Sigmoid colon (tissue), 7 donors: ENCODE results near the gene LRP1B. TPM values are rescaled to one million over a fixed set of nuclear protein-coding genes. Genes with fewer than 3 reads are reported as not detected.

Source experiments
- DNase-seq: peaks from one replicate; pipeline ENCODE4 v3.0.0-alpha.2; 2019
- H3K27ac ChIP-seq, 4 donors: fragments of 200-600 bp; sonication (generic); one replicate each; pipeline ENCODE4 v1.5.1; 2016 to 2019; ENCODE audit warnings: mild to moderate bottlenecking in 1 of 4
- H3K27me3 ChIP-seq, 3 donors: fragments of 200-600 bp; sonication (generic); one replicate each; pipeline ENCODE4 v1.5.1; 2019; ENCODE audit warnings: mild to moderate bottlenecking in 1 of 3
- H3K36me3 ChIP-seq, 4 donors: fragments of 200-600 bp; sonication (generic); one replicate each; pipeline ENCODE4 v1.5.1; 2016 to 2019
- H3K4me1 ChIP-seq, 4 donors: fragments of 200-600 bp; sonication (generic); one replicate each; pipeline ENCODE4 v1.5.1; 2017 to 2019
- H3K4me3 ChIP-seq, 4 donors: fragments of 200-600 bp; sonication (generic); one replicate each; pipeline ENCODE4 v1.5.1; 2017 to 2019; ENCODE audit warnings: mild to moderate bottlenecking in 2 of 4, moderate library complexity in 1 of 4
- H3K9me3 ChIP-seq, 4 donors: fragments of 200-600 bp in 3 of 4; sonication (generic) in 3 of 4; one replicate each; pipeline versions ENCODE4 v1.5.1 to v1.6.1; 2013 to 2019
- EP300 ChIP-seq, 4 donors: sonication (generic); formaldehyde crosslinking; IDR thresholded peaks; one replicate each; pipeline ENCODE4 v1.6.1; 2017; ENCODE audit warnings: antibody characterized with exemption in 4 of 4
- POLR2A ChIP-seq, 2 donors: fragments of 450-650 bp; IDR thresholded peaks; one replicate each; pipeline ENCODE4 v1.6.1; 2016; ENCODE audit warnings: antibody characterized with exemption in 2 of 2, mild to moderate bottlenecking in 2 of 2, moderate library complexity in 2 of 2
- POLR2AphosphoS5 ChIP-seq, 4 donors: sonication (generic); formaldehyde crosslinking; IDR thresholded peaks; one replicate each; pipeline ENCODE4 v1.6.1; 2017; ENCODE audit warnings: antibody characterized with exemption in 4 of 4
- WGBS, 2 donors: extraction: QIAGEN DNeasy Blood & Tissue Kit; methylation state at CpG; one replicate each; pipeline ENCODE4 v1.1.7; 2013; 5-methylcytosine and 5-hydroxymethylcytosine counted together
- intact Hi-C: fragments of 100-400 bp; cut with DNase I; formaldehyde crosslinking; loops from one replicate; pipeline ENCODE4 v1.15.1; 2023
- polyA plus RNA-seq, 3 donors: library from polyadenylated mRNA; stranded (reverse); fragments of 200-250 nt; gene quantifications; one replicate each; pipeline ENCODE4 v1.2.3, GENCODE V29; 2013
- total RNA-seq, 4 donors: library from RNA; depleted of rRNA; stranded (reverse); fragments of >200 nt; gene quantifications; one replicate each; pipeline ENCODE4 v1.1.0, GENCODE V29; 2016
- TF ChIP-seq, protein P1 (sequence below), 4 experiments: fragments of 450-650 bp in 3 of 4; fragments of 200-600 bp in 1 of 4; IDR thresholded peaks; one replicate each; pipeline ENCODE4 v1.5.1; 2016 to 2019; ENCODE audit warnings: antibody characterized with exemption in 4 of 4, mild to moderate bottlenecking in 3 of 4, moderate library complexity in 2 of 4
- donor health status: healthy with polysubstance abuse.
- donor health status: Bipolar disorder and iron deficiency.
- donor health status: healthy.

Gene LRP1B
- total and polyA plus RNA-seq, 7 donors = 0.06 to 5.1 (median 2.0) TPM; not detected in 1

DNA sequence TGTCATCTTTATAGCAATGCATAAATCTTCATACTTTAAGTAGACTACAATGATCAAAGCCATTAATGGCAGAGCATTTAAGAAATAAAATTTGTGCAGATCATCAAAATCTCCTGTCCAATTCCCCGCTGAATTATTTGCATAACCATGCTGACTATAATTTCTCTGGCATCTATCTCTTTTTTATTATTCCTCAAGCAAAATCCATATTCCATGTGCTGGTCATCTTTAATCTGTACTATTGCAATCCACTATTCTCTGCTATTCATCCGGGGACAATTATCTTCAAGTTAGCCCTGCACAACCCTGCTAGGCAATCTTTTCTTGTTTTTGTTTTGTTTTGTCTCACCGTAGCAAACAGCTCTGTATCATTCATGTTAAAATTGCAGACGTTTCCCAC lies 1881.0 kb downstream of the LRP1B start:
- Histone ChIP-seq H3K27me3 (no peaks in the 10 kb centered on the region), H3K27ac (no peak overlapping the region), H3K9me3 (no peaks in the 10 kb centered on the region), H3K4me3 (no peak overlapping the region), H3K36me3 (no peaks in the 10 kb centered on the region), H3K4me1 (no peaks in the 10 kb centered on the region)
- no peak for TF ChIP-seq EP300 (IDR thresholded peaks at IDR 0.05)
- TF ChIP-seq POLR2A (IDR thresholded peaks at IDR 0.05) = no peak
- TF ChIP-seq POLR2AphosphoS5 (IDR thresholded peaks at IDR 0.05) = no peak
- TF ChIP-seq, protein P1, sequence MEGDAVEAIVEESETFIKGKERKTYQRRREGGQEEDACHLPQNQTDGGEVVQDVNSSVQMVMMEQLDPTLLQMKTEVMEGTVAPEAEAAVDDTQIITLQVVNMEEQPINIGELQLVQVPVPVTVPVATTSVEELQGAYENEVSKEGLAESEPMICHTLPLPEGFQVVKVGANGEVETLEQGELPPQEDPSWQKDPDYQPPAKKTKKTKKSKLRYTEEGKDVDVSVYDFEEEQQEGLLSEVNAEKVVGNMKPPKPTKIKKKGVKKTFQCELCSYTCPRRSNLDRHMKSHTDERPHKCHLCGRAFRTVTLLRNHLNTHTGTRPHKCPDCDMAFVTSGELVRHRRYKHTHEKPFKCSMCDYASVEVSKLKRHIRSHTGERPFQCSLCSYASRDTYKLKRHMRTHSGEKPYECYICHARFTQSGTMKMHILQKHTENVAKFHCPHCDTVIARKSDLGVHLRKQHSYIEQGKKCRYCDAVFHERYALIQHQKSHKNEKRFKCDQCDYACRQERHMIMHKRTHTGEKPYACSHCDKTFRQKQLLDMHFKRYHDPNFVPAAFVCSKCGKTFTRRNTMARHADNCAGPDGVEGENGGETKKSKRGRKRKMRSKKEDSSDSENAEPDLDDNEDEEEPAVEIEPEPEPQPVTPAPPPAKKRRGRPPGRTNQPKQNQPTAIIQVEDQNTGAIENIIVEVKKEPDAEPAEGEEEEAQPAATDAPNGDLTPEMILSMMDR (IDR thresholded peaks at IDR 0.05) = no peak
- 54 to 72% methylated on average over 4 of the region's 4 CpGs for WGBS, 2 donors
- DNase-seq = no peak
- intact Hi-C loops = no loop called here

DNA sequence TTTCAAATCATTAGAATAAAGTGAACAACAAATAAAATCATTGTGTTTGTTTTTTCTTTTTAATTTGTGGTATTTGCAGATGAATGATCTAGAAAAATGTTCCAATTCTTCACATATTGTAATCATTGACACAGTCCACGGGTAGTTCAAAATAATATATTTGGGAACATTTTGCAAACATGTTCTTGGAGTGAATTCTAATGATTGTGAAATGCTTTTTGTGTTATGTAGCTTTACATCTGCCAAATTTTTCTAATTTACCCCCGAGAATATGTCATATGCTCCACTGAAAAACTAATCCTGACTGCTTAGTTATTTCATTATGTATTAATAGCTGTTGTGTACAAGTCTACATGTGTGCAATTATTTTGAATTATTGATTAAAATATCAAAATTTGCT lies 1882.2 kb downstream of the LRP1B start:
- intact Hi-C loops = no loop called here
- H3K27ac ChIP-seq = no peak overlapping the region
- no peak for DNase-seq
- TF ChIP-seq POLR2A (IDR thresholded peaks at IDR 0.05) (no peak), POLR2AphosphoS5 (IDR thresholded peaks at IDR 0.05) (no peak), EP300 (IDR thresholded peaks at IDR 0.05) (no peak)
- TF ChIP-seq, protein P1 (IDR thresholded peaks at IDR 0.05) = no peak
- WGBS, 2 donors = 49 to 76% methylated on average over 2 of the region's 2 CpGs
- H3K9me3 ChIP-seq = no peaks in the 10 kb centered on the region
- H3K4me3 ChIP-seq = no peak overlapping the region
- no peaks in the 10 kb centered on the region for H3K4me1 ChIP-seq
- no peaks in the 10 kb centered on the region for H3K27me3 ChIP-seq
- H3K36me3 ChIP-seq = no peaks in the 10 kb centered on the region

DNA sequence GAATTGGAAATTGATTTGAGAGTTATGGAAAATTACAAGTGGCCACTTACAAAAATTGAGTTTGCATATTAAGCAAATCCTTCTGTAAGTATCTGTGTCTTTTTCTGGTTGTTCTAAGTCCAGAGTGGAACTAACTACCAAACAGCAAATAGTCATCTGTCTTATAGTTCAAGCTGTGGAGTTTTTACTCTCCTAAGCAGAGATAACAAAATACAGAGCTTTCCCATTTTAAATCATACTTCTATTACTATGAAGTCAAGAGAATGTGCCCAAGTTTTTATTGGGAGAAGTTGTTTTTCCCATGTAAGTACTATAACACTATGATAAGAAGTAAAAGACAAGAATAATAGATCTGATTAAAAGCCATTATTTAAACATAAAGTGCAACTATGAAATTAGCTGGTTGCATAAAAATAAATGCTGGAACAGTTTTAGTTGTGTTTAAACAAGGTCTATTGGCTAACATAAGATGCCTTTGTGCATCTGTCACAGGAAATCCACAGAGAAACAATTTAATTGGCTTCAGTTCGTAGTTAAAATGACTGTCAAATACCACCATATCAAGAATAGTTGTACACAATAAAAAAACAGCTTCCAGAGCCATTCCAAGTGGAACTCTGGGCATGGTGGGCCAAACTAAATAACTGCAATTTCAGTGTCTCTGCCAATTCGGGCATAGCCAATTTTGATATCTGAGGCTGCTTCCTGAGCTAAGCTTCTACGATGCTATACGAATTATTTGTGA lies 1883.2 kb downstream of the LRP1B start:
- TF ChIP-seq POLR2AphosphoS5 (IDR thresholded peaks at IDR 0.05) (no peak), POLR2A (IDR thresholded peaks at IDR 0.05) (no peak)
- TF ChIP-seq, protein P1 (IDR thresholded peaks at IDR 0.05) = no peak
- Histone ChIP-seq H3K27ac (no peak overlapping the region), H3K9me3 (no peaks in the 10 kb centered on the region), H3K4me1 (no peaks in the 10 kb centered on the region), H3K27me3 (no peaks in the 10 kb centered on the region), H3K4me3 (no peak overlapping the region), H3K36me3 (no peaks in the 10 kb centered on the region)
- WGBS, 2 donors = 59 to 72% methylated on average over 4 of the region's 4 CpGs
- intact Hi-C loops = no loop called here
- DNase-seq = no peak

DNA sequence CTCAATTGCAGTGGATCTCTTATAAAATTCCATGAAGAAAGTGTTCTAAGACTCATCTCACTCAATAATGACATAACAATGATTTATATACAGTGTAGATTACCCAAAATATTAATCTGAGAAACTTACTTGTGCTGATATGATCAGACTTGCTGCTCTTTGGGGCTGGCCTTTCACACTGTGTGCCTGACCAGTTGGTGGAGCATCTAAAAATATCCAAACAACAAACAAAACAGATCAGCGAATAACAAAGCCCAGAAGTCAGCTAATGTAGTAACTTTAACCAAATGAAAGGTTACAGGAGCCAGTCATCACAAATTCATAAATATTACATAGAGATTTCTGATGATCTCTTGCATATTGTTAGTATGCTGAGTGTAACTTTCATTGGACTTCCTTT lies 1883.9 kb downstream of the LRP1B start:
- intact Hi-C loops = no loop called here
- H3K36me3 ChIP-seq = no peaks in the 10 kb centered on the region
- H3K27me3 ChIP-seq = no peaks in the 10 kb centered on the region
- H3K4me1 ChIP-seq = no peaks in the 10 kb centered on the region
- no peak overlapping the region for H3K4me3 ChIP-seq
- no peak for TF ChIP-seq EP300 (IDR thresholded peaks at IDR 0.05)
- no peak for TF ChIP-seq POLR2AphosphoS5 (IDR thresholded peaks at IDR 0.05)
- no peaks in the 10 kb centered on the region for H3K9me3 ChIP-seq
- no peak for DNase-seq
- WGBS, 2 donors = 66 to 68% methylated on average over 1 of the region's 1 CpG
- H3K27ac ChIP-seq = no peak overlapping the region

DNA sequence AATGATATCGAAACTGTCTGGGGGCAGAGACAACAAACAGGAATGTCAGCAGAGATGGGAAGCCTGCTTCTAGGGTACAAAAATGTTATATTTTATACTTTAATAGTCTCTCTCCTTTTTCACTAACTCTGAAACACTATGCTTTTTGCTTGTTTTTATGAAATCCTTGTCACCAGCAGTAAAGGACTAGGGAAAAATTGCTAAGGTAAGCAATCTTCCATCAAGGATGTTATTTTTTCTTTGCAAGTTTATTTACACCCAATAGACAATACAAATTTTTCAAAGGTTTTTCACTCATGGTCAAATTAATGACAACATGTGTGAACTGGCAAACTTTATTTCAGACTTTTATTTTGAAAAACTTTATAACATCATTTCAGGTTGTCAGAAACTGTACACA lies 1884.8 kb downstream of the LRP1B start:
- TF ChIP-seq EP300 (IDR thresholded peaks at IDR 0.05) (no peak), POLR2AphosphoS5 (IDR thresholded peaks at IDR 0.05) (no peak), POLR2A (IDR thresholded peaks at IDR 0.05) (no peak)
- TF ChIP-seq, protein P1 (IDR thresholded peaks at IDR 0.05) = no peak
- Histone ChIP-seq H3K4me1 (no peaks in the 10 kb centered on the region), H3K27me3 (no peaks in the 10 kb centered on the region), H3K4me3 (no peak overlapping the region), H3K36me3 (no peaks in the 10 kb centered on the region), H3K27ac (no peak overlapping the region), H3K9me3 (no peaks in the 10 kb centered on the region)
- intact Hi-C loops = no loop called here
- 67 to 87% methylated on average over 1 of the region's 1 CpG for WGBS, 2 donors
- DNase-seq = no peak
